CD4-positive, alpha-beta T cell treated with Interleukin-4 for 1 hour (primary cell): Measurements from ENCODE around the gene EAF1.

ENCODE experiments used
- DNase-seq, 2 donors: peaks; one replicate each; pipeline ENCODE4 v3.0.0-alpha.2; 2020 to 2022

EAF1 gene

DNA sequence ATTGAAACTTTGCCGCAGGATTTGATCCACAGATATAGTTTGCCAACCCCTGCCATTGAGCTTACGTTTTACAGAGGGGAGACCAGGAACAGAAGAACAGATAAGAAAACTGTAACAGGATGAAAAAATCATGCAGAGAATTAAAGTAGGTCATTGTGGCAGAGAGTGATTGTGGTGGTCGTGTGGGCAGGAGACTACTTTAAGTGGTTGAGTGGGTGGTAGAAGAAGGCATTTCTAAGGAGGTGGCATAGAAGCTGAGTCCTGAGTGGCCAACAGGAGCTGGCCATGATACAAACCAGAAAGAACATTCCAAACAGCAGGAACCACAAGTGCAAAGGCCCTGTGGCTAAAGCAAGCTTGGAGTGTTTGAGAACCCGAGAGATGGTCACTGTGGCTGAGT is 59.6 kb downstream of the EAF1 start:
- DNase-seq: no peak

- DNase-seq: no peak
These were observed 60.6 kb downstream of the EAF1 start for GRCh38 chr3:15488002-15488401.

- no peak for DNase-seq
These were observed 62.8 kb downstream of the EAF1 start for GRCh38 chr3:15490158-15490557.

DNA sequence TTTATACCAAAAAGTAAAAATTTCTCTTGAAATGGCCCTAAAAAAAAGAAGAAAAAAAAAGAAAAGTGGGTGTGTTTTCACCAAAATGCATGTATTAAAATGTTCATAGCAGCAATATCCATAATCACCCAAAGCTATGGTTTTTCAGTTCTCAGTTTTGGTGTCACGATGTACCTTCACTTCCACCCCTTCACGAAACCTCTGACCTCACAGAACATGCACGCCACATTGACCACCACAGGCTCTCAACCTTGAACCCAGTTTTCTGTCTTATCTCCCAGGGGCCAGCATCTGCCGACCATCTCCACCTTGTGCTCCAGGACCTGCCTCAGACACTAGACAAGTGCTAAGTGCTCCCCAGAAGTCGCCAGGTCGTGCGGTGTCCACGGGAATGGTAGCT is 63.7 kb downstream of the EAF1 start:
- DNase-seq: no peak
